ENCODE results near the gene CHTF8.

The CHTF8 gene

GRCh38 chr16:69176033-69176800 lies 43.8 kb upstream of the CHTF8 start:
- TF ChIP-seq MAX (IDR thresholded peaks at IDR 0.05) = no peak
- no peak for TF ChIP-seq REST (IDR thresholded peaks at IDR 0.05; ENCODE audit: low read depth)
- TF ChIP-seq RAD21 (IDR thresholded peaks at IDR 0.05; ENCODE audit: low read depth) = no peak
- TF ChIP-seq TCF12 (IDR thresholded peaks at IDR 0.05; ENCODE audit: low read depth) = no peak
- TF ChIP-seq CREB1 (IDR thresholded peaks at IDR 0.05; ENCODE audit: low read depth) = no peak
- no peak for TF ChIP-seq EP300 (IDR thresholded peaks at IDR 0.05; ENCODE audit: borderline replicate concordance)
- no peak for TF ChIP-seq ZBTB7A (IDR thresholded peaks at IDR 0.05; ENCODE audit: low read depth)
- TF ChIP-seq TEAD4 (IDR thresholded peaks at IDR 0.05) = no peak
- no peak for TF ChIP-seq CEBPB (IDR thresholded peaks at IDR 0.05)
- TF ChIP-seq NFIC (IDR thresholded peaks at IDR 0.05) = no peak

- TF ChIP-seq RAD21 (IDR thresholded peaks at IDR 0.05; ENCODE audit: low read depth) = no peak
- TF ChIP-seq NFIC (IDR thresholded peaks at IDR 0.05) = no peak
- no peak for TF ChIP-seq FOXM1 (IDR thresholded peaks at IDR 0.05; ENCODE audit: borderline replicate concordance, low read depth)
- TF ChIP-seq, protein P1, sequence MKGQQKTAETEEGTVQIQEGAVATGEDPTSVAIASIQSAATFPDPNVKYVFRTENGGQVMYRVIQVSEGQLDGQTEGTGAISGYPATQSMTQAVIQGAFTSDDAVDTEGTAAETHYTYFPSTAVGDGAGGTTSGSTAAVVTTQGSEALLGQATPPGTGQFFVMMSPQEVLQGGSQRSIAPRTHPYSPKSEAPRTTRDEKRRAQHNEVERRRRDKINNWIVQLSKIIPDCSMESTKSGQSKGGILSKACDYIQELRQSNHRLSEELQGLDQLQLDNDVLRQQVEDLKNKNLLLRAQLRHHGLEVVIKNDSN (IDR thresholded peaks at IDR 0.05) = no peak
- no peak for TF ChIP-seq ZBTB7A (IDR thresholded peaks at IDR 0.05; ENCODE audit: low read depth)
- TF ChIP-seq CREB1 (IDR thresholded peaks at IDR 0.05; ENCODE audit: low read depth) = no peak
- no peak for TF ChIP-seq EP300 (IDR thresholded peaks at IDR 0.05; ENCODE audit: borderline replicate concordance)
- TF ChIP-seq TCF12 (IDR thresholded peaks at IDR 0.05; ENCODE audit: low read depth) = no peak
- no peak for TF ChIP-seq TAF1 (IDR thresholded peaks at IDR 0.05; ENCODE audit: low read depth)
- no peak for TF ChIP-seq CEBPB (IDR thresholded peaks at IDR 0.05)
- TF ChIP-seq REST (IDR thresholded peaks at IDR 0.05; ENCODE audit: low read depth) = no peak
- no peak for TF ChIP-seq TEAD4 (IDR thresholded peaks at IDR 0.05)
- no peak for TF ChIP-seq MAX (IDR thresholded peaks at IDR 0.05)
- no peak for TF ChIP-seq YY1 (IDR thresholded peaks at IDR 0.05; ENCODE audit: low read depth)
Observed at GRCh38 chr16:69171325-69172084, 39.1 kb upstream of the CHTF8 start.

GRCh38 chr16:69169607-69170352 lies 37.4 kb upstream of the CHTF8 start:
- TF ChIP-seq TCF12 (IDR thresholded peaks at IDR 0.05; ENCODE audit: low read depth) (no peak), EGR1 (IDR thresholded peaks at IDR 0.05) (no peak), NFIC (IDR thresholded peaks at IDR 0.05) (no peak), EP300 (IDR thresholded peaks at IDR 0.05; ENCODE audit: borderline replicate concordance) (no peak), CEBPB (IDR thresholded peaks at IDR 0.05) (no peak), FOXM1 (IDR thresholded peaks at IDR 0.05; ENCODE audit: borderline replicate concordance, low read depth) (no peak), REST (IDR thresholded peaks at IDR 0.05; ENCODE audit: low read depth) (no peak)

GRCh38 chr16:69169051-69169450 lies 36.7 kb upstream of the CHTF8 start:
- no peak for TF ChIP-seq FOXM1 (IDR thresholded peaks at IDR 0.05; ENCODE audit: borderline replicate concordance, low read depth)
- no peak for TF ChIP-seq EP300 (IDR thresholded peaks at IDR 0.05; ENCODE audit: borderline replicate concordance)
- TF ChIP-seq TEAD4 (IDR thresholded peaks at IDR 0.05) = no peak
- no peak for TF ChIP-seq ZBTB7A (IDR thresholded peaks at IDR 0.05; ENCODE audit: low read depth)
- no peak for TF ChIP-seq MAX (IDR thresholded peaks at IDR 0.05)
- TF ChIP-seq TAF1 (IDR thresholded peaks at IDR 0.05; ENCODE audit: low read depth) = no peak
- TF ChIP-seq EGR1 (IDR thresholded peaks at IDR 0.05) = no peak
- no peak for TF ChIP-seq RAD21 (IDR thresholded peaks at IDR 0.05; ENCODE audit: low read depth)
- no peak for TF ChIP-seq CEBPB (IDR thresholded peaks at IDR 0.05)
- no peak for TF ChIP-seq YY1 (IDR thresholded peaks at IDR 0.05; ENCODE audit: low read depth)
- no peak for TF ChIP-seq CREB1 (IDR thresholded peaks at IDR 0.05; ENCODE audit: low read depth)
- no peak for TF ChIP-seq NFIC (IDR thresholded peaks at IDR 0.05)
- TF ChIP-seq, protein P1 (IDR thresholded peaks at IDR 0.05) = no peak
- TF ChIP-seq TCF12 (IDR thresholded peaks at IDR 0.05; ENCODE audit: low read depth) = no peak
- no peak for TF ChIP-seq REST (IDR thresholded peaks at IDR 0.05; ENCODE audit: low read depth)

Data from Ishikawa (cell line).